ENCODE results near the gene APBA3.

APBA3 gene

GRCh38 chr19:3752492-3752891, 9.0 kb downstream of the APBA3 start:
- DNase-seq (ENCODE audit: low read depth): no peak
- H3K4me3 ChIP-seq (ENCODE audit: low read depth, low read length): no peak overlapping the region
- TF ChIP-seq CTCF (IDR thresholded peaks at IDR 0.05; ENCODE audit: low read depth, low read length, missing control alignments): no peak

- no peak for TF ChIP-seq CTCF (IDR thresholded peaks at IDR 0.05; ENCODE audit: low read depth, low read length, missing control alignments)
- H3K4me3 ChIP-seq (ENCODE audit: low read depth, low read length): no peak overlapping the region
- DNase-seq (ENCODE audit: low read depth): no peak
Observed at GRCh38 chr19:3751236-3751635, 10.3 kb downstream of the APBA3 start.

- DNase-seq (ENCODE audit: low read depth): no peak
- H3K4me3 ChIP-seq (ENCODE audit: low read depth, low read length): no peak overlapping the region
- no peak for TF ChIP-seq CTCF (IDR thresholded peaks at IDR 0.05; ENCODE audit: low read depth, low read length, missing control alignments)
Observed at GRCh38 chr19:3750211-3750610, 11.3 kb downstream of the APBA3 start.

- TF ChIP-seq CTCF (IDR thresholded peaks at IDR 0.05; ENCODE audit: low read depth, low read length, missing control alignments): no peak
- H3K4me3 ChIP-seq (ENCODE audit: low read depth, low read length): no peak overlapping the region
- DNase-seq (ENCODE audit: low read depth): no peak
Observed at GRCh38 chr19:3748965-3749364, 12.5 kb downstream of the APBA3 start.

- DNase-seq (ENCODE audit: low read depth): no peak
- no peak overlapping the region for H3K4me3 ChIP-seq (ENCODE audit: low read depth, low read length)
- no peak for TF ChIP-seq CTCF (IDR thresholded peaks at IDR 0.05; ENCODE audit: low read depth, low read length, missing control alignments)
Observed at GRCh38 chr19:3746371-3747056, 15.0 kb downstream of the APBA3 start.

GRCh38 chr19:3745363-3746045, 16.0 kb downstream of the APBA3 start:
- DNase-seq (ENCODE audit: low read depth): no peak
- H3K4me3 ChIP-seq (ENCODE audit: low read depth, low read length): no peak overlapping the region
- no peak for TF ChIP-seq CTCF (IDR thresholded peaks at IDR 0.05; ENCODE audit: low read depth, low read length, missing control alignments)

- TF ChIP-seq CTCF (IDR thresholded peaks at IDR 0.05; ENCODE audit: low read depth, low read length, missing control alignments): no peak
- no peak for DNase-seq (ENCODE audit: low read depth)
- H3K4me3 ChIP-seq (ENCODE audit: low read depth, low read length): no peak overlapping the region
Observed at GRCh38 chr19:3743486-3743885, 18.0 kb downstream of the APBA3 start.

All from GM12864 (cell line).